MM.1S (cell line): ENCODE measurements around the gene PEAR1.

Experiments used
- DNase-seq: peaks from one replicate; pipeline ENCODE4 v3.0.0-alpha.2; 2015
- H2AFZ ChIP-seq: fragments of 300-600 bp; sonication (generic); 2 replicates; pipeline ENCODE4 v1.6.0; 2016; ENCODE audit warnings: antibody characterized with exemption, low read length
- H3F3A ChIP-seq: fragments of 300-600 bp; sonication (generic); 2 replicates; pipeline ENCODE4 v1.6.1; 2016; ENCODE audit warnings: mild to moderate bottlenecking, antibody characterized with exemption, low read length, moderate library complexity, mixed read lengths; ENCODE audit not compliant: insufficient read depth
- H3K27ac ChIP-seq: fragments of 300-600 bp; sonication (generic); 2 replicates; pipeline ENCODE4 v1.5.1; 2016; ENCODE audit warnings: mild to moderate bottlenecking, low read length
- H3K27me3 ChIP-seq: fragments of 300-600 bp; sonication (generic); replicated peaks from 2 replicates; pipeline ENCODE4 v1.6.0; 2016; ENCODE audit warnings: low read length; ENCODE audit not compliant: insufficient read depth
- H3K36me3 ChIP-seq: fragments of 300-600 bp; sonication (generic); replicated peaks from 2 replicates; pipeline ENCODE4 v1.6.1; 2016; ENCODE audit warnings: mild to moderate bottlenecking, low read length, mixed read lengths; ENCODE audit not compliant: insufficient read depth
- H3K4me1 ChIP-seq: fragments of 300-600 bp; sonication (generic); 2 replicates; pipeline ENCODE4 v1.6.1; 2016; ENCODE audit warnings: low read length, mixed read lengths
- H3K4me2 ChIP-seq: fragments of 300-600 bp; sonication (generic); 2 replicates; pipeline ENCODE4 v1.6.0; 2016; ENCODE audit warnings: low read depth, low read length
- H3K4me3 ChIP-seq: fragments of 300-600 bp; sonication (generic); 2 replicates; pipeline ENCODE4 v1.5.1; 2016; ENCODE audit warnings: low read length, mixed read lengths
- H3K79me2 ChIP-seq: fragments of 300-600 bp; sonication (generic); 2 replicates; pipeline ENCODE4 v1.6.1; 2016; ENCODE audit warnings: mixed run types, low read length, mixed read lengths
- H3K9ac ChIP-seq: fragments of 300-600 bp; sonication (generic); 2 replicates; pipeline ENCODE4 v1.6.1; 2016; ENCODE audit warnings: low read length, mixed read lengths
- H3K9me2 ChIP-seq: fragments of 300-600 bp; sonication (generic); replicated peaks from 2 replicates; pipeline ENCODE4 v1.6.1; 2016; ENCODE audit warnings: mild to moderate bottlenecking, low read length, mixed read lengths; ENCODE audit not compliant: insufficient read depth
- H3K9me3 ChIP-seq: fragments of 300-600 bp; sonication (generic); replicated peaks from 2 replicates; pipeline ENCODE4 v1.6.1; 2016; ENCODE audit warnings: mild to moderate bottlenecking, low read length, mixed read lengths; ENCODE audit not compliant: insufficient read depth
- H4K20me1 ChIP-seq: fragments of 300-600 bp; sonication (generic); 2 replicates; pipeline ENCODE4 v1.6.1; 2016; ENCODE audit warnings: mild to moderate bottlenecking, low read length, moderate library complexity, mixed read lengths; ENCODE audit not compliant: insufficient read depth
- CTCF ChIP-seq: fragments of 300-600 bp; sonication (generic); IDR thresholded peaks from 2 replicates; pipeline ENCODE4 v1.5.1; 2016; ENCODE audit warnings: antibody characterized with exemption, low read length, mixed read lengths
- EZH2 ChIP-seq: fragments of 300-600 bp; sonication (generic); optimal IDR thresholded peaks from 2 replicates; pipeline ENCODE3; 2017; ENCODE audit warnings: low read depth, mild to moderate bottlenecking, antibody characterized with exemption, low read length, mixed read lengths
- EZH2phosphoT487 ChIP-seq: fragments of 300-600 bp; sonication (generic); IDR thresholded peaks from 2 replicates; pipeline ENCODE4 v1.6.1; 2018; ENCODE audit warnings: antibody characterized with exemption, low read length

The PEAR1 gene

GRCh38 chr1:156865258-156865657, 28.3 kb upstream of the PEAR1 start:
- Histone ChIP-seq H3K4me2 (no peak overlapping the region), H3K9me3 (no peaks in the 10 kb centered on the region), H3K9me2 (no peaks in the 10 kb centered on the region), H3K27me3 (peaks cover 43% of the 10 kb centered on the region), H3K4me3 (no peak overlapping the region), H3K9ac (no peak overlapping the region), H3F3A (no peaks in the 10 kb centered on the region), H3K27ac (no peak overlapping the region), H3K4me1 (peaks cover 14% of the 10 kb centered on the region), H3K79me2 (no peaks in the 10 kb centered on the region), H4K20me1 (no peaks in the 10 kb centered on the region), H3K36me3 (no peaks in the 10 kb centered on the region), H2AFZ (no peak overlapping the region)
- TF ChIP-seq CTCF (no peak), EZH2phosphoT487 (no peak), EZH2 (no peak)
- DNase-seq: no peak

- Histone ChIP-seq H3K9ac (no peak overlapping the region), H3K9me2 (no peaks in the 10 kb centered on the region), H3F3A (no peaks in the 10 kb centered on the region), H3K27ac (no peak overlapping the region), H3K4me1 (peaks cover 11% of the 10 kb centered on the region; the same call in 1 of the 2 replicates), H3K79me2 (no peaks in the 10 kb centered on the region), H3K4me3 (no peak overlapping the region), H2AFZ (no peak overlapping the region), H3K9me3 (no peaks in the 10 kb centered on the region), H3K27me3 (peaks cover 43% of the 10 kb centered on the region), H3K4me2 (no peak overlapping the region), H4K20me1 (no peaks in the 10 kb centered on the region), H3K36me3 (no peaks in the 10 kb centered on the region)
- DNase-seq: no peak
- TF ChIP-seq EZH2phosphoT487 (no peak), CTCF (no peak), EZH2 (no peak)
These were observed 27.7 kb upstream of the PEAR1 start for GRCh38 chr1:156865865-156866248.

GRCh38 chr1:156866249-156866909, 27.1 kb upstream of the PEAR1 start:
- Histone ChIP-seq H3K79me2 (no peaks in the 10 kb centered on the region), H4K20me1 (no peaks in the 10 kb centered on the region), H3K4me2 (no peak overlapping the region), H3K9me3 (no peaks in the 10 kb centered on the region), H3K4me1 (peaks cover 6% of the 10 kb centered on the region; the same call in 1 of the 2 replicates), H2AFZ (no peak overlapping the region), H3K36me3 (no peaks in the 10 kb centered on the region), H3K4me3 (no peak overlapping the region), H3K9me2 (no peaks in the 10 kb centered on the region), H3K27me3 (peaks cover 41% of the 10 kb centered on the region), H3F3A (no peaks in the 10 kb centered on the region), H3K9ac (no peak overlapping the region), H3K27ac (no peak overlapping the region)
- no peak for DNase-seq
- TF ChIP-seq CTCF (no peak), EZH2 (no peak), EZH2phosphoT487 (no peak)
